Thymus (tissue), 11 donors: ENCODE data around the gene ANKRD44. TPM values are rescaled to one million over a fixed set of nuclear protein-coding genes. Genes with fewer than 3 reads are reported as not detected.

Experiments
- DNase-seq, 9 donors: peaks; one replicate each; pipeline ENCODE4 v3.0.0-alpha.2; 2013; ENCODE audit warnings: low spot score in 9 of 9, low read depth in 6 of 9, missing footprints in 1 of 9
- H3K27ac ChIP-seq, 2 donors: one replicate each; pipeline ENCODE4 v1.5.1; 2013; ENCODE audit warnings: control low read depth in 1 of 2, low read depth in 1 of 2, low read length in 1 of 2, mild to moderate bottlenecking in 1 of 2, moderate library complexity in 1 of 2
- H3K27me3 ChIP-seq, 2 donors: one replicate each; pipeline ENCODE4 v1.5.1; 2013; ENCODE audit warnings: low read length in 1 of 2; ENCODE audit not compliant: control insufficient read depth in 2 of 2, insufficient read depth in 1 of 2
- H3K36me3 ChIP-seq, 2 donors: one replicate each; pipeline ENCODE4 v1.5.1; 2013; ENCODE audit warnings: low read length in 1 of 2, mild to moderate bottlenecking in 1 of 2, moderate library complexity in 1 of 2; ENCODE audit not compliant: control insufficient read depth in 2 of 2, insufficient read depth in 2 of 2
- H3K4me1 ChIP-seq, 2 donors: one replicate each; pipeline ENCODE4 v1.5.1; 2013; ENCODE audit warnings: low read length in 2 of 2; ENCODE audit not compliant: control insufficient read depth in 2 of 2, insufficient read depth in 2 of 2
- H3K4me3 ChIP-seq, 2 donors: one replicate each; pipeline ENCODE4 v1.5.1; 2013; ENCODE audit warnings: low read length in 2 of 2, control low read depth in 1 of 2, mild to moderate bottlenecking in 1 of 2
- H3K9me3 ChIP-seq, 2 donors: one replicate each; pipeline ENCODE4 v1.5.1; 2013; ENCODE audit warnings: low read length in 1 of 2, mild to moderate bottlenecking in 1 of 2; ENCODE audit not compliant: control insufficient read depth in 2 of 2, insufficient read depth in 1 of 2
- WGBS: extraction: QIAGEN DNeasy Blood & Tissue Kit; methylation state at CpG from one replicate; pipeline ENCODE4 v1.1.7; 2013; 5-methylcytosine and 5-hydroxymethylcytosine counted together
- polyA plus RNA-seq: library from polyadenylated mRNA; stranded (reverse); fragments of 200-250 nt; gene quantifications from one replicate; pipeline ENCODE4 v1.2.3, GENCODE V29; 2013
- total RNA-seq: library from RNA; stranded (reverse); fragments of 120-200 nt; gene quantifications from one replicate; pipeline ENCODE4 v1.2.4, GENCODE V29; 2013
- donor health status: healthy.

ANKRD44 gene
- total and polyA plus RNA-seq, 2 donors: 25.2 to 72.9 TPM

GRCh38 chr2:196992466-196992865, 318.1 kb downstream of the ANKRD44 start:
- WGBS: 95% methylated on average over 1 of the region's 1 CpG
- Histone ChIP-seq H3K4me1 (no peaks in the 10 kb centered on the region), H3K27me3 (no peaks in the 10 kb centered on the region), H3K9me3 (no peaks in the 10 kb centered on the region), H3K27ac (no peak overlapping the region), H3K4me3 (no peak overlapping the region), H3K36me3 (peaks cover 26 to 45% of the 10 kb centered on the region in 2 donors)
- DNase-seq: no peak

GRCh38 chr2:196990788-196991461, 319.7 kb downstream of the ANKRD44 start:
- no peak overlapping the region for H3K27ac ChIP-seq
- H3K4me1 ChIP-seq: no peaks in the 10 kb centered on the region
- 95% methylated on average over 10 of the region's 10 CpGs for WGBS
- no peak overlapping the region for H3K4me3 ChIP-seq
- H3K9me3 ChIP-seq: no peaks in the 10 kb centered on the region
- peaks cover 26 to 40% of the 10 kb centered on the region in 2 donors for H3K36me3 ChIP-seq
- H3K27me3 ChIP-seq: no peaks in the 10 kb centered on the region
- no peak for DNase-seq

- Histone ChIP-seq H3K27me3 (no peaks in the 10 kb centered on the region), H3K4me3 (no peak overlapping the region), H3K36me3 (peaks cover 25 to 31% of the 10 kb centered on the region in 2 donors), H3K27ac (no peak overlapping the region), H3K9me3 (no peaks in the 10 kb centered on the region), H3K4me1 (no peaks in the 10 kb centered on the region)
- 85% methylated on average over 1 of the region's 1 CpG for WGBS
- no peak for DNase-seq
These were observed 320.5 kb downstream of the ANKRD44 start for GRCh38 chr2:196990092-196990491.

GRCh38 chr2:196989496-196989895, 321.1 kb downstream of the ANKRD44 start:
- Histone ChIP-seq H3K27me3 (no peaks in the 10 kb centered on the region), H3K4me3 (no peak overlapping the region), H3K9me3 (no peaks in the 10 kb centered on the region), H3K4me1 (no peaks in the 10 kb centered on the region), H3K27ac (no peak overlapping the region), H3K36me3 (peaks cover 22 to 26% of the 10 kb centered on the region in 2 donors)
- DNase-seq: no peak
- WGBS: 92% methylated on average over 4 of the region's 4 CpGs

- H3K9me3 ChIP-seq: no peaks in the 10 kb centered on the region
- no peak overlapping the region for H3K4me3 ChIP-seq
- H3K4me1 ChIP-seq: no peaks in the 10 kb centered on the region
- H3K36me3 ChIP-seq: peaks cover 17 to 21% of the 10 kb centered on the region in 2 donors
- DNase-seq: no peak
- WGBS: 84% methylated on average over 5 of the region's 5 CpGs
- H3K27me3 ChIP-seq: no peaks in the 10 kb centered on the region
- no peak overlapping the region for H3K27ac ChIP-seq
These were observed 321.9 kb downstream of the ANKRD44 start for GRCh38 chr2:196988639-196989038.

- no peak overlapping the region for H3K4me3 ChIP-seq
- H3K9me3 ChIP-seq: no peaks in the 10 kb centered on the region
- WGBS: 2% methylated on average over 6 of the region's 6 CpGs
- no peaks in the 10 kb centered on the region for H3K27me3 ChIP-seq
- no peaks in the 10 kb centered on the region for H3K4me1 ChIP-seq
- DNase-seq: peak in 8 of 9 donors; percentile 7 to 61 (median 26)
- peak overlapping the region; percentile 44 to 56 for H3K27ac ChIP-seq
- peaks cover 12 to 13% of the 10 kb centered on the region in 2 donors for H3K36me3 ChIP-seq
These were observed 322.8 kb downstream of the ANKRD44 start for GRCh38 chr2:196987649-196988364.

GRCh38 chr2:196987298-196987648, 323.3 kb downstream of the ANKRD44 start:
- Histone ChIP-seq H3K27me3 (no peaks in the 10 kb centered on the region), H3K4me1 (no peaks in the 10 kb centered on the region), H3K9me3 (no peaks in the 10 kb centered on the region), H3K27ac (no peak overlapping the region), H3K36me3 (peaks cover 8 to 9% of the 10 kb centered on the region in 2 donors), H3K4me3 (no peak overlapping the region)
- WGBS: 76% methylated on average over 1 of the region's 1 CpG
- no peak for DNase-seq

GRCh38 chr2:196985511-196986183, 324.9 kb downstream of the ANKRD44 start:
- no peak overlapping the region for H3K27ac ChIP-seq
- H3K4me3 ChIP-seq: no peak overlapping the region
- DNase-seq: no peak
- H3K4me1 ChIP-seq: no peaks in the 10 kb centered on the region
- H3K36me3 ChIP-seq: peaks cover 0 to 2% of the 10 kb centered on the region in 2 donors
- 94% methylated on average over 3 of the region's 3 CpGs for WGBS
- no peaks in the 10 kb centered on the region for H3K9me3 ChIP-seq
- no peaks in the 10 kb centered on the region for H3K27me3 ChIP-seq

- Histone ChIP-seq H3K36me3 (no peaks in the 10 kb centered on the region), H3K4me1 (no peaks in the 10 kb centered on the region), H3K9me3 (no peaks in the 10 kb centered on the region), H3K4me3 (no peak overlapping the region), H3K27me3 (no peaks in the 10 kb centered on the region), H3K27ac (no peak overlapping the region)
- 98% methylated on average over 5 of the region's 5 CpGs for WGBS
- DNase-seq: no peak
These were observed 325.7 kb downstream of the ANKRD44 start for GRCh38 chr2:196984903-196985302.
